Kidney (tissue), 14 donors: ENCODE data around the gene ZNF224. TPM values are rescaled to one million over a fixed set of nuclear protein-coding genes. Genes with fewer than 3 reads are reported as not detected.
A peak's percentile ranks its signal among the peaks of the same experiment; 100 is the strongest.

Experiments used
- DNase-seq, 5 donors: peaks; one replicate each; pipeline ENCODE4 v3.0.0-alpha.2; 2013 to 2020
- FAIRE-seq: peaks from 2 replicates; lab custom pipeline; 2012; peaks lifted over from hg19 to GRCh38; lab: Jason Lieb, UNC
- H3K27ac ChIP-seq, 2 donors: one replicate each; pipeline ENCODE4 v1.7.0; 2013; ENCODE audit warnings: low read depth in 2 of 2, low read length in 2 of 2, inconsistent platforms in 1 of 2
- H3K27me3 ChIP-seq: one replicate; pipeline ENCODE4 v1.7.1; 2013; ENCODE audit warnings: low read length, inconsistent platforms; ENCODE audit not compliant: control insufficient read depth, insufficient read depth
- H3K36me3 ChIP-seq, 3 donors: one replicate each; pipeline versions ENCODE4 v1.7.0 to v1.7.1; 2013; ENCODE audit warnings: low read length in 3 of 3, control low read depth in 1 of 3, inconsistent platforms in 1 of 3; ENCODE audit not compliant: insufficient read depth in 3 of 3, control insufficient read depth in 2 of 3
- H3K4me1 ChIP-seq, 3 donors: one replicate each; pipeline versions ENCODE4 v1.7.0 to v1.7.1; 2013; ENCODE audit warnings: low read length in 3 of 3, inconsistent platforms in 1 of 3, low read depth in 1 of 3; ENCODE audit not compliant: control insufficient read depth in 2 of 3, insufficient read depth in 2 of 3
- H3K4me3 ChIP-seq, 3 donors: one replicate each; pipeline versions ENCODE4 v1.7.0 to v1.8.1; 2013; ENCODE audit warnings: low read length in 3 of 3, control low read depth in 1 of 3, inconsistent platforms in 1 of 3
- H3K9ac ChIP-seq, 3 donors: one replicate each; pipeline versions ENCODE4 v1.7.0 to v1.7.1; 2013; ENCODE audit warnings: low read length in 3 of 3, control low read depth in 1 of 3, inconsistent platforms in 1 of 3
- H3K9me3 ChIP-seq, 3 donors: one replicate each; pipeline versions ENCODE4 v1.7.0 to v1.7.1; 2013; ENCODE audit warnings: low read length in 3 of 3, control low read depth in 1 of 3, inconsistent platforms in 1 of 3; ENCODE audit not compliant: control insufficient read depth in 2 of 3, insufficient read depth in 1 of 3
- CTCF ChIP-seq: IDR thresholded peaks from 3 replicates; pipeline ENCODE4 v1.5.1; 2012; ENCODE audit warnings: mild to moderate bottlenecking, moderate library complexity, borderline replicate concordance; ENCODE audit not compliant: insufficient read depth; ENCODE audit errors: extremely low read depth
- intact Hi-C: fragments of 100-400 bp; cut with DNase I; formaldehyde crosslinking; loops from one replicate; pipeline ENCODE4 v1.11.1; 2022
- polyA plus RNA-seq: library from polyadenylated mRNA; stranded (reverse); fragments of 350-450 nt; fragmentation: Illumina TruSeq; extraction: RNeasy Lipid Tissue Mini Kit (QIAGEN cat#74804); gene quantifications from one replicate; pipeline ENCODE4 v1.2.3, GENCODE V29; 2014; ENCODE audit warnings: low read depth, low replicate concordance; ENCODE audit not compliant: insufficient read depth
- total RNA-seq: library from RNA; stranded (reverse); fragmentation: NEBNext Ultra II Directional; extraction: Animal tissue kit (Norgen Biotek cat#: 25700); gene quantifications from one replicate; pipeline ENCODE4 v1.2.1, GENCODE V29; 2021
- donor health status: control.
- donor health status: control.
- donor health status: control.
- donor health status: control.
- donor health status: control.
- donor health status: DM: yes; HTN: yes; CAD: no.
- donor health status: Normal renal cell carcinoma (clear cell type).

The ZNF224 gene
- total and polyA plus RNA-seq, 2 donors from 2014 or later = 7.8 to 34.0 TPM

- no peak for TF ChIP-seq CTCF
- no peak for DNase-seq
- H3K4me3 ChIP-seq = no peak overlapping the region
- H3K27ac ChIP-seq = no peak overlapping the region
- peaks cover 13 to 64% (median 39%) of the 10 kb centered on the region in 3 donors for H3K36me3 ChIP-seq
- H3K4me1 ChIP-seq = no peaks in the 10 kb centered on the region
- H3K9me3 ChIP-seq = peaks cover 0 to 23% (median 5%) of the 10 kb centered on the region in 3 donors
- no peak overlapping the region for H3K9ac ChIP-seq
- intact Hi-C loops = no loop called here
- no peaks in the 10 kb centered on the region for H3K27me3 ChIP-seq
- FAIRE-seq = no peak
Measured at GRCh38 chr19:44061038-44061437, 33.1 kb upstream of the ZNF224 start.

GRCh38 chr19:44066305-44066704, 27.9 kb upstream of the ZNF224 start:
- Histone ChIP-seq H3K36me3 (peaks cover 16 to 48% (median 26%) of the 10 kb centered on the region in 3 donors), H3K4me1 (peaks cover 0 to under 1% (median 0%) of the 10 kb centered on the region in 3 donors), H3K4me3 (peak overlapping the region in 2 of 3 donors; percentile 3 to 16), H3K9ac (no peak overlapping the region), H3K27ac (no peak overlapping the region), H3K27me3 (no peaks in the 10 kb centered on the region), H3K9me3 (peaks cover 2 to 45% (median 13%) of the 10 kb centered on the region in 3 donors)
- no peak for FAIRE-seq
- no peak for DNase-seq
- intact Hi-C loops = no loop called here
- no peak for TF ChIP-seq CTCF

GRCh38 chr19:44069415-44069814, 24.7 kb upstream of the ZNF224 start:
- DNase-seq = no peak
- no peak overlapping the region for H3K9ac ChIP-seq
- intact Hi-C loops = no loop called here
- H3K9me3 ChIP-seq = peaks cover 2 to 38% (median 13%) of the 10 kb centered on the region in 3 donors
- TF ChIP-seq CTCF = no peak
- H3K27ac ChIP-seq = no peak overlapping the region
- H3K36me3 ChIP-seq = peaks cover 12 to 21% (median 13%) of the 10 kb centered on the region in 3 donors
- no peaks in the 10 kb centered on the region for H3K27me3 ChIP-seq
- H3K4me3 ChIP-seq = no peak overlapping the region
- no peak for FAIRE-seq
- peaks cover 0 to 5% (median 0%) of the 10 kb centered on the region in 3 donors for H3K4me1 ChIP-seq
